GM21390 (cell line): ENCODE data around the gene C3.
A peak's percentile ranks its signal among the peaks of the same experiment; 100 is the strongest.

ENCODE experiments used
- ATAC-seq: cut with Tn5 transposase; IDR thresholded peaks from one replicate; pipeline ENCODE4 v1.9.1; 2021; ENCODE audit not compliant: unreplicated experiment

The C3 gene

GRCh38 chr19:6745965-6746364, 25.5 kb upstream of the C3 start:
- ATAC-seq: no peak

- ATAC-seq: no peak
These were observed 24.2 kb upstream of the C3 start for GRCh38 chr19:6744381-6745301.

GRCh38 chr19:6743714-6744380, 23.4 kb upstream of the C3 start:
- ATAC-seq: no peak

GRCh38 chr19:6743066-6743465, 22.6 kb upstream of the C3 start:
- no peak for ATAC-seq

GRCh38 chr19:6740589-6741343, 20.3 kb upstream of the C3 start:
- no peak for ATAC-seq

- no peak for ATAC-seq
These were observed 19.6 kb upstream of the C3 start for GRCh38 chr19:6739883-6740588.

GRCh38 chr19:6739390-6739882, 19.0 kb upstream of the C3 start, which contains the start of gene TRIP10:
TRIP10 (plus strand) TSS chr19:6739680; CDS start chr19:6739762, 82 bp downstream.
- ATAC-seq: no peak

- ATAC-seq: no peak
These were observed 18.4 kb upstream of the C3 start for GRCh38 chr19:6738787-6739389.

- no peak for ATAC-seq
These were observed 17.7 kb upstream of the C3 start for GRCh38 chr19:6737873-6738786.

- ATAC-seq: peak; percentile 52
These were observed 16.9 kb upstream of the C3 start, which contains the start of gene GPR108 for GRCh38 chr19:6737284-6737872. GPR108 (minus strand) TSS chr19:6737580; CDS start chr19:6737576, 4 bp downstream.

GRCh38 chr19:6736917-6737283, 16.4 kb upstream of the C3 start:
- ATAC-seq: no peak

- no peak for ATAC-seq
These were observed 15.9 kb upstream of the C3 start for GRCh38 chr19:6736169-6736916.

- ATAC-seq: no peak
These were observed 14.9 kb upstream of the C3 start for GRCh38 chr19:6735181-6735911.

GRCh38 chr19:6734096-6734696, 13.7 kb upstream of the C3 start:
- no peak for ATAC-seq

- ATAC-seq: no peak
These were observed 13.1 kb upstream of the C3 start for GRCh38 chr19:6733338-6734095.

- no peak for ATAC-seq
These were observed 12.4 kb upstream of the C3 start for GRCh38 chr19:6732803-6733337.
